Purkinje cell (primary cell): Measurements from ENCODE around the gene MOSMO. TPM values are rescaled to one million over a fixed set of nuclear protein-coding genes. Genes with fewer than 3 reads are reported as not detected.

Experiments used
- polyA plus RNA-seq: library from polyadenylated mRNA; unstranded; fragments of >200 nt; fragmentation: Nextera tagmentation; gene quantifications from 2 replicates; pipeline ENCODE4 v1.2.1, GENCODE V29; 2014

Gene MOSMO
- polyA plus RNA-seq = 45.2 and 48.1 TPM in 2 replicates

GRCh38 chr16:22007509-22008214 is at the start of gene MOSMO:
Gene MOSMO, plus strand, starts transcription at chr16:22008111. Its CDS starts 191 bp downstream, at chr16:22008302.

GRCh38 chr16:22092143-22092933 is 84.4 kb downstream of the MOSMO start, which contains the start of gene VWA3A:
Gene VWA3A, plus strand, starts transcription at chr16:22092541. Its CDS starts 97 bp downstream, at chr16:22092638.

Other genes starting within 250 kb of the MOSMO start
- gene NPIPB4, start 150.4 kb upstream of the MOSMO start, polyA plus RNA-seq = 6.4 and 6.8 TPM in 2 replicates
- gene UQCRC2, start 54.8 kb upstream of the MOSMO start, polyA plus RNA-seq = 360 and 429 TPM in 2 replicates
- gene PDZD9, start 7.0 kb upstream of the MOSMO start, polyA plus RNA-seq = 1.6 and 4.3 TPM in 2 replicates
- 0.70 and 0.74 TPM in 2 replicates for gene VWA3A, start 84.4 kb downstream of the MOSMO start, polyA plus RNA-seq
- gene SDR42E2, start 154.4 kb downstream of the MOSMO start, polyA plus RNA-seq = not detected in 2 replicates
- gene EEF2K, start 198.2 kb downstream of the MOSMO start, polyA plus RNA-seq = 0.43 and 0.67 TPM in 2 replicates